ENCODE data around the gene PGAP3. TPM values are rescaled to one million over a fixed set of nuclear protein-coding genes. Genes with fewer than 3 reads are reported as not detected.

Gene PGAP3
- total and polyA plus RNA-seq, 12 donors: 9.2 to 18.2 (median 13.8) TPM

DNA sequence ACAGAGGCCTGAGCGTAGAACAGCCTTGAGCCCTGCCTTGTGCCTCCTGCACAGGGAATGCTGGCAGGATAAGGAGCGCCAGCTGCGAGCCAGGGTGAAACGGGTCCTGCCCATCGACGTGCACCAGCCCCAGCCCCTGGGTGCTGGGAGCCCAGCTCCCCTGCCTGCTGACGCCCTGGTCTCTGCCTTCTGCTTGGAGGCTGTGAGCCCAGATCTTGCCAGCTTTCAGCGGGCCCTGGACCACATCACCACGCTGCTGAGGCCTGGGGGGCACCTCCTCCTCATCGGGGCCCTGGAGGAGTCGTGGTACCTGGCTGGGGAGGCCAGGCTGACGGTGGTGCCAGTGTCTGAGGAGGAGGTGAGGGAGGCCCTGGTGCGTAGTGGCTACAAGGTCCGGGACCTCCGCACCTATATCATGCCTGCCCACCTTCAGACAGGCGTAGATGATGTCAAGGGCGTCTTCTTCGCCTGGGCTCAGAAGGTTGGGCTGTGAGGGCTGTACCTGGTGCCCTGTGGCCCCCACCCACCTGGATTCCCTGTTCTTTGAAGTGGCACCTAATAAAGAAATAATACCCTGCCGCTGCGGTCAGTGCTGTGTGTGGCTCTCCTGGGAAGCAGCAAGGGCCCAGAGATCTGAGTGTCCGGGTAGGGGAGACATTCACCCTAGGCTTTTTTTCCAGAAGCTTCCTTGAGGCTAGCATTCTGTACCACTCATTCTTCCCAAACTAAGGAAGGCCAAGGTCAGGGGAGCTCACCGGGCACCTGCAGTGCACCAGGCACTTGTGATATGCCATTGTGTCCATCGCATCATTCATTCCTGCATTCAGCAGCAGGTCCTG lies 17.7 kb downstream of the PGAP3 start:
- H3K4me3 ChIP-seq: no peak overlapping the region
- peaks cover 0 to 59% (median 8%) of the 10 kb centered on the region in 7 donors for H3K27me3 ChIP-seq
- H3K36me3 ChIP-seq: no peaks in the 10 kb centered on the region
- intact Hi-C loops (cut with DNase I): loop anchor here in 8 of 10 donors (2.0 to 10.0 kb wide), 7 partner anchors 33 to 82 kb away; partner anchors contain the start of genes STARD3 (in 2 of the 8), MIEN1 (in 1 of the 8) and PPP1R1B (in 1 of the 8)
- TF ChIP-seq, protein P1, sequence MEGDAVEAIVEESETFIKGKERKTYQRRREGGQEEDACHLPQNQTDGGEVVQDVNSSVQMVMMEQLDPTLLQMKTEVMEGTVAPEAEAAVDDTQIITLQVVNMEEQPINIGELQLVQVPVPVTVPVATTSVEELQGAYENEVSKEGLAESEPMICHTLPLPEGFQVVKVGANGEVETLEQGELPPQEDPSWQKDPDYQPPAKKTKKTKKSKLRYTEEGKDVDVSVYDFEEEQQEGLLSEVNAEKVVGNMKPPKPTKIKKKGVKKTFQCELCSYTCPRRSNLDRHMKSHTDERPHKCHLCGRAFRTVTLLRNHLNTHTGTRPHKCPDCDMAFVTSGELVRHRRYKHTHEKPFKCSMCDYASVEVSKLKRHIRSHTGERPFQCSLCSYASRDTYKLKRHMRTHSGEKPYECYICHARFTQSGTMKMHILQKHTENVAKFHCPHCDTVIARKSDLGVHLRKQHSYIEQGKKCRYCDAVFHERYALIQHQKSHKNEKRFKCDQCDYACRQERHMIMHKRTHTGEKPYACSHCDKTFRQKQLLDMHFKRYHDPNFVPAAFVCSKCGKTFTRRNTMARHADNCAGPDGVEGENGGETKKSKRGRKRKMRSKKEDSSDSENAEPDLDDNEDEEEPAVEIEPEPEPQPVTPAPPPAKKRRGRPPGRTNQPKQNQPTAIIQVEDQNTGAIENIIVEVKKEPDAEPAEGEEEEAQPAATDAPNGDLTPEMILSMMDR (IDR thresholded peaks at IDR 0.05): no peak
- WGBS, 2 donors: 82 to 83% methylated on average over 23 of the region's 23 CpGs
- DNase-seq (no peak), ATAC-seq (no peak)
- H3K4me1 ChIP-seq: peaks cover 18 to 74% (median 53%) of the 10 kb centered on the region in 9 donors
- H3K9me3 ChIP-seq: no peaks in the 10 kb centered on the region
- H3K27ac ChIP-seq: peak overlapping the region in 8 of 10 donors; percentile 62 to 98 (median 83)

DNA sequence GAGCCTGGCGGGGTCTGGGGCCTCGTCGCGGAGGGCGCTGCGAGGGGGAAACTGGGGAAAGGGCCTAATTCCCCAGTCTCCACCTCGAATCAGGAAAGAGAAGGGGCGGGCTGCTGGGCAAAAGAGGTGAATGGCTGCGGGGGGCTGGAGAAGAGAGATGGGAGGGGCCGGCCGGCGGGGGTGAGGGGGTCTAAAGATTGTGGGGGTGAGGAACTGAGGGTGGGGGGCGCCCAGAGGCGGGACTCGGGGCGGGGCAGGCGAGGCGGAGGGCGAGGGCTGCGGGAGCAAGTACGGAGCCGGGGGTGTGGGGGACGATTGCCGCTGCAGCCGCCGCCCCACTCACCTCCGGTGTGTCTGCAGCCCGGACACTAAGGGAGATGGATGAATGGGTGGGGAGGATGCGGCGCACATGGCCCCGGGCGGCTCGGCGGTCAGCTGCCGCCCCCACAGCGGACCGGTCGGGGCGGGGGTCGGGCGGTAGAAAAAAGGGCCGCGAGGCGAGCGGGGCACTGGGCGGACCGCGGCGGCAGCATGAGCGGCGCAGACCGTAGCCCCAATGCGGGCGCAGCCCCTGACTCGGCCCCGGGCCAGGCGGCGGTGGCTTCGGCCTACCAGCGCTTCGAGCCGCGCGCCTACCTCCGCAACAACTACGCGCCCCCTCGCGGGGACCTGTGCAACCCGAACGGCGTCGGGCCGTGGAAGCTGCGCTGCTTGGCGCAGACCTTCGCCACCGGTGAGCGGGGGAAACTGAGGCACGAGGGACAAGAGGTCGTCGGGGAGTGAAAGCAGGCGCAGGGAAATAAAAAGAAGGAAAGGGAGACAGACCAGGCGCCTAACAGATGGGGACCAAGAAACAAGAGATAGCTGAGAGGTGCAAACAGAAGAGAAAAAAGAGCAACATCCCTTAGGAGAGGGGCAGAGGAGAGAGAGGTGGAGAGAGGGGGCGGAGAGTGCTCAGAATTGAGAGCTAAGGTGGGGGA lies 19.6 kb downstream of the PGAP3 start, which contains the start of gene PNMT:
PNMT (plus strand) TSS at position 509 of the 980 bp plus-strand sequence; CDS start at position 532, 23 bp downstream.
- peak in 3 of 8 donors; percentile 2 to 31 (median 6) for ATAC-seq
- H3K9me3 ChIP-seq: no peaks in the 10 kb centered on the region
- peak; percentile 68 to 83 for DNase-seq
- peak within 1 kb of the TSS; percentile 88 to 98 (median 94) for H3K27ac ChIP-seq
- no peaks in the 10 kb centered on the region for H3K36me3 ChIP-seq
- peak within 1 kb of the TSS; percentile 24 to 77 (median 52) for H3K4me3 ChIP-seq
- WGBS, 2 donors: 2% methylated on average over 72 to 85 of the region's 85 CpGs
- peaks cover 25 to 79% (median 53%) of the 10 kb centered on the region in 9 donors for H3K4me1 ChIP-seq
- intact Hi-C loops (cut with DNase I): loop anchor here in 2 of 10 donors (2.0 to 5.0 kb wide), 3 partner anchors 31 to 84 kb away; partner anchors contain the start of gene STARD3 (in 1 of the 2)
- TF ChIP-seq, protein P1 (IDR thresholded peaks at IDR 0.05): peak; percentile 52 to 81 (median 65)
- peaks cover 0 to 59% (median 8%) of the 10 kb centered on the region in 7 donors for H3K27me3 ChIP-seq

DNA sequence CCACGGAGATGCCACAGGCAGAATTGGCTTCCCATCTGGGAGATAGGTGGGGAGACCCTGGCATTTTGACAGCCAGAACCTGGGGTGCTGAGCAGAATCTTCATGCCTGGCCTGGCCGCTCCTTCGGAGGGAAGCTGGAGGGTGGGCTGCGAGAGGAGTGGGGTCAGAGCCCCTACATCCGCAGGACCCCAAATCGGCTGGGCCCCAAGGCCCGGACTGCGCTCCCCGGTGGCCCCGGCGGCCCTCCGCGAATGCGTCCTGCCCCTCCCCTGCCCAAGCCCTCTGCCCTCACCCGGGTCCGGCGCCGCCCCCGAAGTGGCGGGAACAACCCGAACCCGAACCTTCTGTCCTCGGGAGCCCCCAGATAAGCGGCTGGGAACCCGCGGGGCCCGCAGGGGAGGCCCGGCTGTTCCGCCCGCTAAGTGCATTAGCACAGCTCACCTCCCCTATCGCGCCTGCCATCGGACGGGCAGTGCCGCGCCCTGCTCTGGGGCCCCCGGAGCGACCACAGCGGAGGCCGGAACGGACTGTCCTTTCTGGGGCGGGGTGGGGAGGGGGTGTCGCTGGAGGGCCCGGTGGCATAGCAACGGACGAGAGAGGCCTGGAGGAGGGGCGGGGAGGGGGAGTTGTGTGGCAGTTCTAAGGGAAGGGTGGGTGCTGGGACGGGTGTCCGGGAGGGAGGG lies 20.5 kb downstream of the PGAP3 start:
- ATAC-seq (peak in 6 of 8 donors; percentile 3 to 40 (median 6)), DNase-seq (peak in 1 of 2 donors; percentile 64)
- peaks cover 34 to 80% (median 60%) of the 10 kb centered on the region in 9 donors for H3K4me1 ChIP-seq
- peaks cover 0 to 6% (median 0%) of the 10 kb centered on the region in 9 donors for H3K36me3 ChIP-seq
- 5 to 10% methylated on average over 42 to 49 of the region's 49 CpGs for WGBS, 2 donors
- peaks cover 0 to 59% (median 8%) of the 10 kb centered on the region in 7 donors for H3K27me3 ChIP-seq
- H3K9me3 ChIP-seq: no peaks in the 10 kb centered on the region
- H3K27ac ChIP-seq: peak overlapping the region; percentile 88 to 98 (median 94)
- intact Hi-C loops (cut with DNase I): loop anchor here in 2 of 10 donors (5.0 kb wide), 2 partner anchors 45 to 85 kb away; no protein-coding TSS in a partner anchor
- H3K4me3 ChIP-seq: peak overlapping the region; percentile 24 to 77 (median 52)
- TF ChIP-seq, protein P1 (IDR thresholded peaks at IDR 0.05): no peak

Measured in heart right ventricle (tissue), 16 donors.